Measurements from ENCODE around the gene GABRR1. TPM values are rescaled to one million over a fixed set of nuclear protein-coding genes. Genes with fewer than 3 reads are reported as not detected.

The GABRR1 gene
- total RNA-seq, 1 experiment from 2014 or later: not detected

DNA sequence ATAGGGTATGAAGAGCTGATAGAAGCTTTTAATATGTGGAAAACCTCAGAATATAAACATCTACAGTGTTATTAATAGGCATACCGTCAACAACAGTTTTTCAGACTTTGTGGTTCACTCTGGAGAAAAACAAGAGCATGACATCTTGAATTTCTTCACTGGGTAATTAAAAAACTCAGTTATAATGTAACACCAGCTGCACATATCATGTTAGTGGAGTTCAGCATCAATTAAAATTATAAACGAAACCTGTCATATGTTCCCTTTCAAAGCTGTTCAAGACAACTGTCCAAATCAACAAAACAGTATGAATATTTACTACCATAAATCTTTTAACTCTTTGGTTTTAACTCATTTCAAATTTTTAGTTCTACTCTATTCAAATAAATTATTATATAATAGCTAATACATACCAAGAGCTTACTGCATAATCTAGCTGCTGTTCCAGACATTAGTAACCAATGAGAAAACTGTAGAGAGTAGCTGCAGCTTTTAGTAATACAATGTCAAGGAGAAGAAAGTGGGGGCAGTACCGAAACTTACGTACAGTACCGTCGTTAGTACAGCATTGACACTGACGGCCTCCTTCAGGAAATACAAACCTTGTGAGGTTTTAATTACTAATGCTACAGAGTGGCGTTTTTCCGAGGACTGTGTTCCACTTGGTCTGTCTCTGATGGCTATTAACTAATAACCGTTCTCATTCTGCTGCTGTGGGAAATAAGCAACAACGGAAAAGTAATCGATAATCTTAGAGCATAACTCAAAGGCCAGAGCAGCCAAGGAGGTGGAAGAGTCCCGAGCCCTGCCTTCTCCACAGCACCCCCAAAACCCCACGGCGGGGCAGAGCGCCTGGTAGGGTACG lies 71.8 kb downstream of the GABRR1 start:
- CTCF ChIA-PET: interaction anchor here (0.6 to 4.3 kb wide), 10 partner anchors 15 to 1349 kb away, joined by 3 to 21 read pairs (median 4); no protein-coding TSS in a partner anchor
- H3K27ac Mint-ChIP-seq (ENCODE audit: low read depth, unreplicated experiment): peak overlapping the region; percentile 87

GRCh38 chr6:89144354-89144906 lies 72.7 kb downstream of the GABRR1 start:
- Mint-ChIP-seq H3K4me3 (ENCODE audit: unreplicated experiment) (no peak overlapping the region), H3K9me3 (ENCODE audit: unreplicated experiment) (no peaks in the 10 kb centered on the region), H3K27ac (ENCODE audit: low read depth, unreplicated experiment) (no peak overlapping the region), H3K4me1 (ENCODE audit: insufficient read depth, unreplicated experiment) (peaks cover 24% of the 10 kb centered on the region), H3K27me3 (ENCODE audit: insufficient read depth, unreplicated experiment) (no peaks in the 10 kb centered on the region), H3K36me3 (ENCODE audit: insufficient read depth, unreplicated experiment) (peaks cover 6% of the 10 kb centered on the region)
- ChIA-PET CTCF (interaction anchor here (1.2 to 4.3 kb wide), 2 partner anchors 14 to 21 kb away, joined by 5 to 21 read pairs; no protein-coding TSS in a partner anchor), POLR2A (interaction anchor here (0.6 to 4.5 kb wide), 11 partner anchors 9 to 207 kb away, joined by 3 to 110 read pairs (median 14); partner anchors contain the start of genes PNRC1, SRSF12 and UBE2J1)
- BruUV-seq (replicated peaks): no TSS peak
- intact Hi-C loops (cut with micrococcal nuclease): no loop called here
- DNase-seq (ENCODE audit: unreplicated experiment): no peak
- TF ChIP-seq, protein P1, sequence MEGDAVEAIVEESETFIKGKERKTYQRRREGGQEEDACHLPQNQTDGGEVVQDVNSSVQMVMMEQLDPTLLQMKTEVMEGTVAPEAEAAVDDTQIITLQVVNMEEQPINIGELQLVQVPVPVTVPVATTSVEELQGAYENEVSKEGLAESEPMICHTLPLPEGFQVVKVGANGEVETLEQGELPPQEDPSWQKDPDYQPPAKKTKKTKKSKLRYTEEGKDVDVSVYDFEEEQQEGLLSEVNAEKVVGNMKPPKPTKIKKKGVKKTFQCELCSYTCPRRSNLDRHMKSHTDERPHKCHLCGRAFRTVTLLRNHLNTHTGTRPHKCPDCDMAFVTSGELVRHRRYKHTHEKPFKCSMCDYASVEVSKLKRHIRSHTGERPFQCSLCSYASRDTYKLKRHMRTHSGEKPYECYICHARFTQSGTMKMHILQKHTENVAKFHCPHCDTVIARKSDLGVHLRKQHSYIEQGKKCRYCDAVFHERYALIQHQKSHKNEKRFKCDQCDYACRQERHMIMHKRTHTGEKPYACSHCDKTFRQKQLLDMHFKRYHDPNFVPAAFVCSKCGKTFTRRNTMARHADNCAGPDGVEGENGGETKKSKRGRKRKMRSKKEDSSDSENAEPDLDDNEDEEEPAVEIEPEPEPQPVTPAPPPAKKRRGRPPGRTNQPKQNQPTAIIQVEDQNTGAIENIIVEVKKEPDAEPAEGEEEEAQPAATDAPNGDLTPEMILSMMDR (IDR thresholded peaks at IDR 0.05; ENCODE audit: unreplicated experiment): no peak

More for the DNA sequence above, 71.8 kb downstream of the GABRR1 start:
- H3K4me3 Mint-ChIP-seq (ENCODE audit: unreplicated experiment): peak overlapping the region; percentile 80
- TF ChIP-seq, protein P1 (IDR thresholded peaks at IDR 0.05; ENCODE audit: unreplicated experiment): no peak
- intact Hi-C loops (cut with micrococcal nuclease): loop anchor here (5.0 kb wide), 2 partner anchors 63 to 152 kb away; partner anchors contain the start of gene PNRC1
- BruUV-seq (replicated peaks): TSS peak; percentile 33
- peak; percentile 43 for DNase-seq (ENCODE audit: unreplicated experiment)
- no peaks in the 10 kb centered on the region for H3K9me3 Mint-ChIP-seq (ENCODE audit: unreplicated experiment)
- POLR2A ChIA-PET: interaction anchor here (0.6 to 4.5 kb wide), 30 partner anchors 9 to 1446 kb away, joined by 3 to 110 read pairs (median 5); partner anchors contain the start of genes AKIRIN2, LYRM2, PNRC1 and RNGTT
- peaks cover 6% of the 10 kb centered on the region for H3K36me3 Mint-ChIP-seq (ENCODE audit: insufficient read depth, unreplicated experiment)
- H3K27me3 Mint-ChIP-seq (ENCODE audit: insufficient read depth, unreplicated experiment): no peaks in the 10 kb centered on the region
- peaks cover 22% of the 10 kb centered on the region for H3K4me1 Mint-ChIP-seq (ENCODE audit: insufficient read depth, unreplicated experiment)

DNA sequence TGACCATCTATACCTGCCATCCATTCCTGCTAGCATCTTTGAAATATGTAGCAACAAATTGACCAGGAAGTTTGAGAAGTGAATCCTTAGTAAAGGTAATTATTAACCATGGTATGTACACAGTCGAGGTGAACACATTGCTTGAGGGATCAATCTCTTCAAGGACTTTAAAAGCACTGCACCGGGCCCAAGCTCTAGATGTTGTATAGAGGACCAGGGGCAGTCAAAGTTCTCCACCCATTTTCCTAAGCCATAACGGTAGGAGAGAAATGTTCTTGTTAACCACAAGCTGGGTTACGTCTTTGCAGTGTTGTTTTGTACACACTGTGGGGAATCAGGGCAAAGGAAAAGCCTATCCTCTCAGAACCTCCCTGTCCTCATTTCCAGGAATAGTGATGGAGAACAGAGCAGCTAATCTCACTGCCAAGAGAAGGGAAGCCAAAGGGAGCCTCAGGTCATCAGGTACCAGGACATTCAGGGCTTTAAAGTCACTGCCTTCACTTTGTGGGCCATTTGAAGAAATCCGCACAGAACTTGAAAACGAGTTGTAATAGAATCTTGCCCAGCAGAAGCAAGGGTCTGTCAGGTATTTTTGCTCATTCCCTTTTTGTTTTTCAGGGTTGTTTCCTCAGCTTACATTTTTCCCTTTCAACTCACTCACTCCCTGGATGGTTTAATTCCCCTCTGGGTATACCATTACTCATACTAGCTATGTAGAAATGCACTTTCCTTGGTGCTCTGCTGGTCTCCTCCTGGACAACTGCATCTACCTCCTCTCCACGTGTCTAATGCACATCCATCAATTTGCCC lies 76.6 kb downstream of the GABRR1 start:
- Mint-ChIP-seq H3K4me3 (ENCODE audit: unreplicated experiment) (no peak overlapping the region), H3K4me1 (ENCODE audit: insufficient read depth, unreplicated experiment) (peaks cover 8% of the 10 kb centered on the region), H3K27ac (ENCODE audit: low read depth, unreplicated experiment) (no peak overlapping the region), H3K36me3 (ENCODE audit: insufficient read depth, unreplicated experiment) (no peaks in the 10 kb centered on the region), H3K27me3 (ENCODE audit: insufficient read depth, unreplicated experiment) (no peaks in the 10 kb centered on the region), H3K9me3 (ENCODE audit: unreplicated experiment) (no peaks in the 10 kb centered on the region)
- DNase-seq (ENCODE audit: unreplicated experiment): peak; percentile 29
- no TSS peak for BruUV-seq (replicated peaks)
- CTCF ChIA-PET: interaction anchor here (0.6 to 2.1 kb wide), 3 partner anchors 14 to 1744 kb away, joined by 3 to 6 read pairs (median 3); no protein-coding TSS in a partner anchor
- POLR2A ChIA-PET: interaction anchor here (0.7 to 1.4 kb wide), 4 partner anchors 12 to 158 kb away, joined by 3 to 4 read pairs (median 3); no protein-coding TSS in a partner anchor
- intact Hi-C loops (cut with micrococcal nuclease): no loop called here
- TF ChIP-seq, protein P1 (IDR thresholded peaks at IDR 0.05; ENCODE audit: unreplicated experiment): no peak

All from MCF 10A (cell line).